ENCODE data around the gene ANO4.

The ANO4 gene

GRCh38 chr12:100808777-100809176 is 14.2 kb downstream of the ANO4 start:
- DNase-seq (ENCODE audit: low read depth) = no peak

GRCh38 chr12:100820314-100820713 is 25.7 kb downstream of the ANO4 start:
- DNase-seq (ENCODE audit: low read depth) = no peak

- no peak for DNase-seq (ENCODE audit: low read depth)
Observed at GRCh38 chr12:100823963-100824362, 29.4 kb downstream of the ANO4 start.

- no peak for DNase-seq (ENCODE audit: low read depth)
Observed at GRCh38 chr12:100824476-100824875, 29.9 kb downstream of the ANO4 start.

GRCh38 chr12:100826323-100826722 is 31.7 kb downstream of the ANO4 start:
- no peak for DNase-seq (ENCODE audit: low read depth)

GRCh38 chr12:100827901-100828520 is 33.4 kb downstream of the ANO4 start:
- no peak for DNase-seq (ENCODE audit: low read depth)

- no peak for DNase-seq (ENCODE audit: low read depth)
Observed at GRCh38 chr12:100830003-100830795, 35.6 kb downstream of the ANO4 start.

- DNase-seq (ENCODE audit: low read depth) = no peak
Observed at GRCh38 chr12:100833282-100833681, 38.7 kb downstream of the ANO4 start.

- DNase-seq (ENCODE audit: low read depth) = no peak
Observed at GRCh38 chr12:100840748-100841147, 46.2 kb downstream of the ANO4 start.

- no peak for DNase-seq (ENCODE audit: low read depth)
Observed at GRCh38 chr12:100842156-100842555, 47.6 kb downstream of the ANO4 start.

- no peak for DNase-seq (ENCODE audit: low read depth)
Observed at GRCh38 chr12:100843061-100843460, 48.5 kb downstream of the ANO4 start.

- DNase-seq (ENCODE audit: low read depth) = no peak
Observed at GRCh38 chr12:100845095-100845494, 50.5 kb downstream of the ANO4 start.

- DNase-seq (ENCODE audit: low read depth) = no peak
Observed at GRCh38 chr12:100851637-100852036, 57.1 kb downstream of the ANO4 start.

GRCh38 chr12:100857418-100857817 is 62.8 kb downstream of the ANO4 start:
- no peak for DNase-seq (ENCODE audit: low read depth)

GRCh38 chr12:100857971-100858370 is 63.4 kb downstream of the ANO4 start:
- DNase-seq (ENCODE audit: low read depth) = no peak

- no peak for DNase-seq (ENCODE audit: low read depth)
Observed at GRCh38 chr12:100858656-100859055, 64.1 kb downstream of the ANO4 start.

GRCh38 chr12:100859063-100859627 is 64.6 kb downstream of the ANO4 start:
- no peak for DNase-seq (ENCODE audit: low read depth)

GRCh38 chr12:100860611-100861010 is 66.0 kb downstream of the ANO4 start:
- no peak for DNase-seq (ENCODE audit: low read depth)

- no peak for DNase-seq (ENCODE audit: low read depth)
Observed at GRCh38 chr12:100862676-100863075, 68.1 kb downstream of the ANO4 start.

- DNase-seq (ENCODE audit: low read depth) = no peak
Observed at GRCh38 chr12:100864366-100864765, 69.8 kb downstream of the ANO4 start.

GRCh38 chr12:100867639-100868393 is 73.2 kb downstream of the ANO4 start:
- DNase-seq (ENCODE audit: low read depth) = no peak

- no peak for DNase-seq (ENCODE audit: low read depth)
Observed at GRCh38 chr12:100868487-100868886, 73.9 kb downstream of the ANO4 start.

Measured in stimulated activated CD8-positive, alpha-beta memory T cell treated with anti-CD3 and anti-CD28 coated beads, Interleukin-4, amount 100 ng/mL, for 24 hours (primary cell).